HG03108 (cell line): ENCODE results near the gene PARN.
"Not testable (repeated sequence)": the region's sequence is repeated elsewhere in the genome, so short reads cannot be mapped to it uniquely, and the experiment has no call there.

Experiments used
- ATAC-seq: cut with Tn5 transposase; IDR thresholded peaks from one replicate; pipeline ENCODE4 v1.9.1; 2021; ENCODE audit warnings: moderate library complexity; ENCODE audit not compliant: unreplicated experiment

Gene PARN

GRCh38 chr16:14405611-14406537, 224.2 kb downstream of the PARN start:
- peak; percentile 85 for ATAC-seq

GRCh38 chr16:14403001-14403389, 227.1 kb downstream of the PARN start:
- ATAC-seq: not testable (repeated sequence)

GRCh38 chr16:14402114-14403000, 227.7 kb downstream of the PARN start:
- ATAC-seq: not testable (repeated sequence)

- not testable (repeated sequence) for ATAC-seq
Observed at GRCh38 chr16:14401711-14402061, 228.4 kb downstream of the PARN start.

- ATAC-seq: not testable (repeated sequence)
Observed at GRCh38 chr16:14400978-14401710, 228.9 kb downstream of the PARN start.

- no peak for ATAC-seq
Observed at GRCh38 chr16:14400285-14400977, 229.6 kb downstream of the PARN start.

GRCh38 chr16:14399378-14400284, 230.4 kb downstream of the PARN start:
- peak; percentile 77 for ATAC-seq

- ATAC-seq: no peak
Observed at GRCh38 chr16:14398014-14398717, 231.9 kb downstream of the PARN start.

- ATAC-seq: not testable (repeated sequence)
Observed at GRCh38 chr16:14395710-14396304, 234.3 kb downstream of the PARN start.

GRCh38 chr16:14394834-14395233, 235.2 kb downstream of the PARN start:
- ATAC-seq: no peak

- no peak for ATAC-seq
Observed at GRCh38 chr16:14392960-14393359, 237.1 kb downstream of the PARN start.

- ATAC-seq: no peak
Observed at GRCh38 chr16:14389359-14389758, 240.7 kb downstream of the PARN start.

GRCh38 chr16:14388243-14388642, 241.8 kb downstream of the PARN start:
- ATAC-seq: no peak

- ATAC-seq: no peak
Observed at GRCh38 chr16:14386115-14386514, 243.9 kb downstream of the PARN start.
